ENCODE data around the gene IL17D. TPM values are rescaled to one million over a fixed set of nuclear protein-coding genes. Genes with fewer than 3 reads are reported as not detected.
A peak's percentile ranks its signal among the peaks of the same experiment; 100 is the strongest.
"Not testable (repeated sequence)": the region's sequence is repeated elsewhere in the genome, so short reads cannot be mapped to it uniquely, and the experiment has no call there.

Gene IL17D
- polyA plus RNA-seq, 3 donors: 0.54 to 7.3 (median 0.98) TPM

- peak overlapping the region; percentile 29 for H3K27ac ChIP-seq (ENCODE audit: low read depth, low read length)
- 36 to 63% (median 37%) methylated on average over 9 of the region's 9 CpGs for WGBS, 3 donors
These were observed 11.2 kb downstream of the IL17D start for GRCh38 chr13:20714563-20715329.

GRCh38 chr13:20715330-20715712, 11.8 kb downstream of the IL17D start:
- H3K27ac ChIP-seq (ENCODE audit: low read depth, low read length): no peak overlapping the region
- WGBS, 3 donors: 56 to 68% (median 66%) methylated on average over 6 of the region's 6 CpGs

DNA sequence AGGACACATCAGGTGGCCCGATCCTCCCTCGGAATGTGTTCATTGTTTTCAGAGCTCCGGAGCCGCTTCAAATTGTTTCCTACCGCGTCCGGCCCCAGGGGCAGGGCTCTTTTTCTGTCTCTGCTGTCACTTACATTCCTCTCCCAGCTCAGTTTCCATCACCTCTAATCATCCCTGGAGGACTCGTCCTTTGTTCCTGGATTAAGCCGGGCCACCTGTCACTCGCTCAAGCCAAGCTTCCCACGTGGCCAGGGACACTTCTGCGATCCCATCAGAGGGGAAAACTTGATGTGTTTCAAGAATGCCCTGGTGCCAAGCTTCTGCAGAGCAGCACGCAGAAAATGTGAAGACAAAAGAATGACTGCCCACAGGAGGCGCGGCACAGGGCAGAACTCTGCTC, 13.5 kb downstream of the IL17D start:
- H3K27ac ChIP-seq (ENCODE audit: low read depth, low read length): no peak overlapping the region
- 61 to 83% (median 81%) methylated on average over 15 of the region's 15 CpGs for WGBS, 3 donors

DNA sequence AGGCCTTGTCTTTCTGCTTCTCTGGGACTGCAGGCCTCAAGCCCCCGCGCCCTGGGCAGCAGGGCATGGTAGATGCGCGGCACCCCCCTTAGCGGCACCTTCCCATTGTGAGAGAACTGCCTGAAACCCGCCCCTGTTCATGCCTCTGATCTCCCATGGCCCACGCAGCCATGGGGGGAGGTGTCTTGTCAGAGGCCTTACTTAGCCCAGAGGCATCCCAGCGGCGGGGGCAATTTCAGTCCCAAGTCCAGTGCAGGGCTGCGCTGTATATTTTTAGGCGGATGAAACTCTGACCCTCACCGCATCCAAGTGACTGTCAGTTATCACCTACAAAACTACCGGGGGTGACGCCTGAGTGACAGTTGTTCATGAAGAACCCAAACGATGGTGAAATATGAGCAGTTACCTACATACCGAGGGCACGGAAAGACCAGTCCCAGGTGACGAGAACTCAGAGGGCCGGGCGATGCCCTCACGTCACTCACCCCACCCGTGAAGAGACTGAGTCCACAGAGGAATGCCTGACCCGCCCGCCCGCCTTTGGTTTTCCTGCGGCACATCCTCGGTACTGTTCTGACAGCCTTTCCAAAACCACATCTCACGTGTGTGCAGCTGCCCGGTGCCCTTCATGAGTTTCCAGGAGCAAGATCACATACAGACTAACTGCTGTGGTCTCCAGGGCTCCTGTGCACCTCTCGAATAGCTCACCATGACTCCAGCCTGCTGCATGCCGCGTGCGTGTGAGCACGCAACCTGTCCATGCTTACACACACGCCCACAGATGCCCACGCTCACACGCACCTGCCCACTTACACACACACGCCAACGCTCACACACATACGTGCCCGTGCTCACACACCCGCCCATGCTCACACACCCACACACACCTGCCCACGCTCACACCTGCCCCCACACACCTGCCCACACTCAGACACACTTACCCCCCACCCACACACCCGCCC, 14.4 kb downstream of the IL17D start:
- H3K27ac ChIP-seq (ENCODE audit: low read depth, low read length): no peak overlapping the region
- 93 to 94% (median 94%) methylated on average over 44 of the region's 44 CpGs for WGBS, 3 donors

- no peak overlapping the region for H3K27ac ChIP-seq (ENCODE audit: low read depth, low read length)
- 91 to 92% (median 91%) methylated on average over 12 of the region's 12 CpGs for WGBS, 3 donors
These were observed 15.6 kb downstream of the IL17D start for GRCh38 chr13:20718958-20719566.

GRCh38 chr13:20719783-20720182, 16.3 kb downstream of the IL17D start:
- H3K27ac ChIP-seq (ENCODE audit: low read depth, low read length): no peak overlapping the region
- WGBS, 3 donors: 73 to 83% (median 81%) methylated on average over 13 of the region's 13 CpGs

DNA sequence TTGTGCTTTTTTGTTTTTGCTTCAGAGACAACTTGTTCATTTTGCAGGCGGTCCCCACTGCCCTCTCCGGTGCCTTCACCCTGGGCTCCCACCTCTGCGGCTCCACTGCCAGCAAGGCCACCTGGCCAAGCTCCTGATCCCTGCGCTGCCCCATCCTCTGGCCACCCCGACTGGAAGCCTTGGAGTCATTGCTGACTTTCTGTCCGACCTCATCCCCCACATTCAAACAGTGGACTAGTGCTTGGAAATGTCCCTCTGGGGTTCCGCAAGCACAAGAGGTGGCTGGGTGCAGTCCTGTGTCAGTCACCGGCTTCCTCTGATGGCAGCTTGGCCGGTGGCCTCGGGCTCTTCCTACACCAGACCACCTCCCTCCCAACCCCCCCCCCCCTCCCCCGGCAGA, 17.0 kb downstream of the IL17D start:
- H3K27ac ChIP-seq (ENCODE audit: low read depth, low read length): no peak overlapping the region
- WGBS, 3 donors: 86 to 91% (median 88%) methylated on average over 11 of the region's 11 CpGs

DNA sequence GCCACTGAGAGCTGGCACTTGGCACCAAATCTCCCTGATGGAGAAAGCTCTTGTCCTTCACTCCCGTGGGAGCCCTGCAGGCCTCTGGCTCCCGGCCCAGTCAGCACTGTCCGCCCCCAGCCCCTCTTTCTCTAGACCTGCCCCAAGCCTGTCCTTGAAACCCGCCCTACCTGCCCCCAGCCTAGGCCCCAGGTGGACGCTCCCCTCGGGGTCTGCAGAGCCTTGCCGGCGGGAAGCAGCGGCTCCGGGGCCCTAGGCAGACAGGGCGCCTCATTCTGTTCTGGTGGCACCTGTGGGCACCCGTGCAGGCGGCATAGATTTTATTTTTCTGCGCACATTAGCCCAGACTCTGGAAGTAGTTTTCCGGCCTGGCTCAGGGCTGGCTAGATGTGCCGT, 17.6 kb downstream of the IL17D start:
- H3K27ac ChIP-seq (ENCODE audit: low read depth, low read length): no peak overlapping the region
- WGBS, 3 donors: 49 to 86% (median 82%) methylated on average over 16 of the region's 16 CpGs

GRCh38 chr13:20721454-20722357, 18.2 kb downstream of the IL17D start:
- no peak overlapping the region for H3K27ac ChIP-seq (ENCODE audit: low read depth, low read length)
- WGBS, 3 donors: 6 to 16% (median 14%) methylated on average over 78 to 81 of the region's 81 CpGs

DNA sequence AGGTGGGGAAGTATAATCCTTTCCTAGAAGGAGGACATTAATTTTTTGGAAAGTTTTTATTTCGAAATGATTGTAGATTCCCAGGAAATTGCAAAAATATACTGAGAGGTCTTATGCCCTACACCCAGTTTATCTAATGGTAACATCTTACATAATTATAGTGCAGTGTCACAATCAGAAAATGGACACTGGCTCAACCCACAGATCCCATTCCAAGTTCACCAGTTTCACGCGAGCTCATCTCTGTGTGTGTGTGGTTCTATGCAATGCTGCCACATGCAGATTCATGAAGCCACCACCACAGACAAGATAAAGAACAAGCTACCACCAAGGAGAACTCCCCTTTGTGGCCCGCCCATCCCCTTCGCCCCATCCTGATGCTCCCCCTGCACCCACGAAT, 24.4 kb downstream of the IL17D start:
- 87 to 88% (median 87%) methylated on average over 6 of the region's 6 CpGs for WGBS, 3 donors
- H3K27ac ChIP-seq (ENCODE audit: low read depth, low read length): no peak overlapping the region

DNA sequence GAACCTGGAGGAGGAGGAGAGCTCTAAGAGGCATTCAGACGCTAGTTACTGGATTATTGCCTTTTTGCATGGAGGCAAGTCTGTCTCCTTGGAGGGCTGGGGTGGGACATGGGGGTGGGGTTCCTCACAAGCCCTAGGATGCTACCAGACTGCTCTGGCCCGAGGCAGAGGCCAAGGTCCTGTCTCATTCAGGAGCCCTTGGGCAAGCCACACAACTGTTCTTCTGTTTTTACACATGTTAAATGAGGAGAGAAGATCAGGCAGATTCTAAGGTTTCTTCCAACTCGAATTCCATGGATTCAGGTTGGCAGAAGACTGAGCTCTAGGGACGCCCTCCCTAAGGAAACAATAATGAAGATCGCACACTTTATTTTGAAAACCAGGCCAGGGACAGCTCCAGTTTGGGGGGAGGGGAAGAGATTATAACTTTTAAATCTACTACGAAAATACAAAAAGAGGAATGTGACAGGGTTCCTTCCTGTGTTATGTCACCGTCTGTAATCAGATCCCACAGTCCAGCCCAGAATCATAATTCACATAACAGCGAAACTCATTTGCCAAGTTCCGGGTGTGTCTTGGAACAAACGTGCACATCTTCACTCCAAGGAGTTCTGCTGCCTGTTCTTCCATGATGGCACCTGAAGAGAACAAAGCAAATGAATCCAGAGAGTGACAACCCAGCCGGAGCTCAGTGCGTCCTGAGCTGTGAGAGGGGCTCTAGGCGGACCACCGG, 25.2 kb downstream of the IL17D start:
- 52 to 77% (median 59%) methylated on average over 14 of the region's 14 CpGs for WGBS, 3 donors
- no peak overlapping the region for H3K27ac ChIP-seq (ENCODE audit: low read depth, low read length)

DNA sequence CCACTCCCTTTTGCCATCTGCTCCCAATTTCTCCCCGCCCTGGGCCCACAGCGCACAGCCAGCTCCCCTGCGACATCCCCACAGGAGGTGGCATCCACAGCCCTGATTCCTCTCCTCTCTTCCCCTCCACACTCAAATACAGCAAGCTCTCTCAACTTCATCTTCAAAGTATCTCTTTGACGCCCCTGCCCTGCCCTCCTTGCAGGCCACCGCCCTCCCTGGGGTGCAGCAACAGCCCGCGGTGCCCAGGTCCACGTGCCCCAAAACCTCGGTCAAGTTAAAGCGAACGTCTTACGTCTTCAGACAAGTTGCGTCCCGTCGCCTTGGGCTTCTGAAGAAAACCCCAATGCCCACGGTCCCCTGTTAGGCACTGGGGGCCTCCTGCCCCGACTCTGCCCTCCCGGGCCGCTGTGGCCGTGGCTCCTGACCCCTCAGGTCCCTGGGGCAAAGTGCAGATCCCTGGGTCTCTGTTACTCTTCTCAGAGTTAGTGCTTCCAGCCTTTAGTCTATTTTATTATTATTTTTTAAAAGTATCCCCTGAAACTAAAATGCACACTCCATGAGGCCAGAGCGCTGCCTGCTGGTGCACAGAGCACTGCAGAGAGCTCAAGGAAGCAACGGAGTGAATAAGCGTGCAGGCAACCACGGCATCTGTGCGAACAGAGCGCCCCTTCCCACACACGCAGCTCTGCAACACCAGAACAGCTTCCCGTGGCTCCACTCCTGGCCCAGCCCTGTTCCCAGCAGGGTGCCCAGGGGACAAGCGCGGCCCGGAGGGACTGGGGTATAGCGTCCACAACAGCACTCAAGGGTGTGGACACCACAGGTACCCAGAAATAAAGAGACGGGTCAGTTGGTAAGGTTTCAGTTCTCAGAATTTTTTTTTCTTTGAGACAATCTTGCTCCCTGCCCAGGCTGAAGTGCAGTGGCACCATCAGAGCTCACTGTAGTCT, 26.4 kb downstream of the IL17D start:
- WGBS, 3 donors: 95 to 96% (median 96%) methylated on average over 33 of the region's 33 CpGs
- no peak overlapping the region for H3K27ac ChIP-seq (ENCODE audit: low read depth, low read length)

DNA sequence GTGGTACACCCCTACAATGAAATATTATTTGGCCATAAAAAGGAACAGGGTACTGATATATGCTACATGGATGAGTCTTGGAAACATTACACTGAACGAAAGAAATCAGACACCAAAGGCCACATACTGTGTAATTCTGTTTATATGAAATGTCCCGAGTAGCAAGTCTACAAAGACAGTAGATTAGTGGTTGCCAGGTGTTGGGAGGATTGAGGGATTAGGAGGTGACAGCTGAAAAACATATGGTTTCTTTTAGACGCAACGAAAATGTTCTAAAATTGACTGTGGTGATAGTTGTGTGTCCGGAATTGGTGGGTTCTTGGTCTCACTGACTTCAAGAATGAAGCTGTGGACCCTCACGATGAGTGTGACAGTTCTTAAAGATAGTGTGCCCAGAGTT, 35.1 kb downstream of the IL17D start:
- no peak overlapping the region for H3K27ac ChIP-seq (ENCODE audit: low read depth, low read length)
- 88 to 90% (median 90%) methylated on average over 6 of the region's 6 CpGs for WGBS, 3 donors

DNA sequence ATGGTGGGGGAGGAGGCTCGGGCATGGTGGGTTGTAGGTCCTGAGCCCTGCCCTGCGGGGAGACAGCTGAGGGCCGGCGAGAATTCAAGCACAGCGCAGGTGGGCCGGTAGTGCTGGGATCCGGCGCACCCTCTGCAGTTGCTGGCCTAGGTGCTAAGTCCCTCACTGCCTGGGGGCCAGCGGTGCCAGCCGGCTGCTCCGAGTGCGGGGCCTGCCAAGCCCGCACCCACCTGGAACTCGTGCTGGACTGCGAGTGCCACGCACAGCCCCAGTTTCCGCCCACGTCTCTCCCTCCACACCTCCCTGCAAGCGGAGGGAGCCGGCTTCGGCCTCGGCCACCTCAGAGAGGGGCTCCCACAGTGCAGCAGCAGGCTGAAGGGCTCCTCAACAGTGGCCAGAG, 36.5 kb downstream of the IL17D start:
- no peak overlapping the region for H3K27ac ChIP-seq (ENCODE audit: low read depth, low read length)
- WGBS, 3 donors: 97 to 98% (median 97%) methylated on average over 21 to 22 of the region's 22 CpGs

- WGBS, 3 donors: 92 to 98% (median 95%) methylated on average over 4 of the region's 4 CpGs
- H3K27ac ChIP-seq (ENCODE audit: low read depth, low read length): not testable (repeated sequence)
These were observed 40.4 kb downstream of the IL17D start for GRCh38 chr13:20743830-20744404.

DNA sequence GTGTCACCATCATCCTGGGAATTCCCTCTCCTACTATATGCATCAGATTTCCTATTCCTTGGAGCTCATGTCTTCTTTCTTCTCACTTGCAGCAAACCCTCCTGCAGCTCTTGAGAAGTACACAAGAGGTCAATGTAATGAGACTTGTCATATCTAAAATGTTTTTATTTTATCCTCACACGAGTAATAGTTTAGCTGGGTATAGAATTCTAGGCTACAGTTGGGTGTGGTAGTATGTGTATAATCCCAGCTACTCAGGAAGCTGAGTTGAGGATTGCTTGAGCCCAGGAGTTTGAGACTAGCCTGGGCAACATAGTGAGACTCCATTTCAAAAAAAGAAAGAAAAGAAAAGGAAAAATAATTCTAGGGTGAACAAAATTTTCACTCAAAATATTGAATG, 45.9 kb downstream of the IL17D start:
- 94 to 95% (median 95%) methylated on average over 1 of the region's 1 CpG for WGBS, 3 donors
- no peak overlapping the region for H3K27ac ChIP-seq (ENCODE audit: low read depth, low read length)

Measured in adipose tissue (tissue), 3 donors.